Raji (cell line): Measurements from ENCODE around the gene ATP5PB.

ENCODE experiments used
- POLR2A ChIP-seq: IDR thresholded peaks from 2 replicates; pipeline ENCODE4 v1.6.1; 2011; ENCODE audit warnings: low read depth, low read length, control low read depth; ENCODE audit not compliant: insufficient read depth

ATP5PB gene, protein sequence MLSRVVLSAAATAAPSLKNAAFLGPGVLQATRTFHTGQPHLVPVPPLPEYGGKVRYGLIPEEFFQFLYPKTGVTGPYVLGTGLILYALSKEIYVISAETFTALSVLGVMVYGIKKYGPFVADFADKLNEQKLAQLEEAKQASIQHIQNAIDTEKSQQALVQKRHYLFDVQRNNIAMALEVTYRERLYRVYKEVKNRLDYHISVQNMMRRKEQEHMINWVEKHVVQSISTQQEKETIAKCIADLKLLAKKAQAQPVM

DNA sequence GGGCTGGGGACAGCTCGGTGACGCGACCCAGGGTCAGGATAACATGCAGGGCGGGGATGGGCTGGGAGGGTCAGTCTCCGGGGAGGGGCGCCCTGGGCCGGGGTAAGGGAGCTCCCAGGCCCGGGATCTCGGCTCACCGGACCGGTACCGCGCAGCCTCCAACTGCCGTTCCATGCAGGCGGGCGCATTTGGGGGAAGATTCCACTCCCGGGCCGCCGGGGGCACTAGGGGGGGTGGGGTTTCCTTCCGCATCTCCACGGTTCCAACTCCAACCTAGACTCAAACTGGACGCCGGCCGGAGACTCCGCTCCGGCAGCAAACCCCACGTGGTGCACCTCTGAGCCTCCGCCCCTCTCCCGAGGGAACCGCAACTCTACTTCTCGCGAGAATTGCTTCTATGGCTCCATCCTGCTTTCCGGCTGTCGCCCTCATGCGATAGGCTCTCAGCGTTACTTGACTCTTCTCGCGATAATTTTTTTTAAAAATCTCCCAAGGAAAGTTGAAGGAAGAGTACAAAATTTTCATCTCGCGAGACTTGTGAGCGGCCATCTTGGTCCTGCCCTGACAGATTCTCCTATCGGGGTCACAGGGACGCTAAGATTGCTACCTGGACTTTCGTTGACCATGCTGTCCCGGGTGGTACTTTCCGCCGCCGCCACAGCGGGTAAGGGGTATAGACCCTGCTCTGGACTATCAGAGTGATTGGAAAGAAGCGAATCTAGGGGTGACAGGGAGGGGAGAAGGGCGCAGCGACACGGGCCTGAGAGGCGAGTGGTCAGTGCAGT is at the start of gene ATP5PB, which contains the start of gene WDR77:
Gene ATP5PB (plus strand): TSS at position 547 of the 785 bp plus-strand sequence. CDS start 78 bp downstream, at position 625.
Gene WDR77 (minus strand): TSS at position 339 of the 785 bp plus-strand sequence. CDS start 87 bp downstream, at position 252.
- TF ChIP-seq POLR2A: peak; percentile 74

DNA sequence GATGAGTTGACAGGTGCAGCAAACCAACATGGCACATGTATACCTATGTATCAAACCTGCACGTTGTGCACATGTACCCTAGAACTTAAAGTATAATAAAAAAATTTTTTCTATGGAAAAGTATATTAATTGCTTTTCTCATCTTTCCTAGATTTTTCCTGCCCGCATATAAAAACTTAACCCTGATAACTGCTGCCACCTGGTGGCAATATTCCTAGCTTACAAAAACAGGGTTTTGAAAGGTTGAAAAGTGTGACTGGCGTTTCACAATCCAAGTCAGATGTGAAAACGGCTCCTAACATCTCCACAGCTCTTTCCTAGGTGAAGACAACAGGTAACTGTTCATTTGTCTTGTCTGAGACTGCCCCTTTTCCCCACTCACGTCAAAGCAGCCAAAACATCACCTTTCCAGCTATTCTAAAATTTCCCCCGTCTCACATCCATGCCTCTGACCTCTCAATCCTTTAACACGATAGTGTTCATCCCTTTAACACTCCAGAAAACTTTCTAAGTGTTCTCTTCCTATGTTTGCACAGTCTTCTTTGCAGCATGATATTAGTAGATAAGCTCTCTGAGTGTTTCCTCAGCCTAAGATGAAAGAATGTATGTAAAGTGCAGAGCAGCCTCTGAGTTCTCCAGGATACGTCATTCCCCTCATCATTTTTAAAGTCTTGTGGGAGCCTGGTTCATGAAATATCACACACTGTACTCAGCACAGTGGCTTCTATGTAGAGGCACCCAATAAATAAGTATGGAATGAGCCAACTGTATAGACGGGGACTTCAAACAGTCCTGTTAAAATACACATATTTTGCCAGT is 49.3 kb upstream of the ATP5PB start:
- no peak for TF ChIP-seq POLR2A

DNA sequence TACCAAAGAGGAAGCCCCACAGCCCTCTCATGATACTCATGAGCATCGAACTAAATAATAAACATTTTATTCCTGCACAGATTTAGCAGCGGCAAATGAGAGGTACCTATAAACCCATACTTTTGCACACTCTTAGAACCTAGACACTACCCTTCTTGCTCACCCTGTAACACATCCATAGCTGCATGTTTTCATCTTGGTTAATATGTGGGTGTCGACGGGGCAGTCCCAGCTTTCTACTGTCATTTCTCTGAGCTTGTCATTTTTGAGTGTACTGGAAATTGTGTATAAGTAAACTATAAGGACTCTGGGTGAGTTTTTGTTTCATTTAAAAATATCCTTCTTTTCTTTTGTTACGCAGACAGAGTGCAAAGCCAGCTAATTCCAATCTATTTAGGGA is 47.2 kb upstream of the ATP5PB start:
- TF ChIP-seq POLR2A: no peak

DNA sequence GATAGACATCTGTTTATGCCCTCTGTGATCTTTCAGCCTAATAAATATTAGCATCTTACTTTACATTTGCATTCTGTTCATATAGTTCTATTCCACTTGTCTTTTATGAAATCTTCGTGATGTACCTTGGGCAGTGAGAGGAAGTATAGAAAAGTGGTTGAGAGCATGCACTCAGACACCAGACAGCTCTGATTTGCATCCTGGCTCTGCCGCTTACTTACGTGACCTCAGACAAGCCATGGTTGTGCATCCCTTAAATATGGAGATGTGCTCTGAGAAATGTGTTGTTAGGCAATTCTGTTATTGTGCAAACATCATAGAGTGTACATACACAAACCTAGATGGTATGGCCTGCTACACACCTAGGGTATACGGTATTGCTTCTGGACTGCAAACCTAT is 44.7 kb upstream of the ATP5PB start:
- TF ChIP-seq POLR2A: peak; percentile 26; the same call in 1 of the 2 replicates

DNA sequence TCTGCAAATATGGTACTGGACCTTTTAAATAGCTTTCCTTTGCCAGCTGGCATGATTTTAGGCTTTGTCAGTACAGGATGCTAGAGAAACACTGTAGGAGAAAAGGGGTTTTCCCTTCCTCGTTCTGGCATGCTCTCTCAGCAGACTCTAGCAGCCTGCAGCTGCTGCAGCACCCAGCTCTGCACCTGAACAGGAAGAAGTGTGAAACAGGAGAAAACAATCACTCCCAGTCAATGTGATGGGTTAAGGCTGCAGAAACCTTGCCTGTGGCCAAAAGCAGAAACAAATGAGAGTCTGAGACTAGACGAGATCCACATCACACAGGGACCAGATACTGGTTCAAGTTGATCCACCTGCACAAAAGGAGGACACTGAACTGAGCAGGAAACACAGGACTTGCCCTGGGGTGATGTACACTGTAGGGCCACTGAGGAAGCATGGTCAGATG is 42.9 kb upstream of the ATP5PB start:
- peak; percentile 51; the same call in 1 of the 2 replicates for TF ChIP-seq POLR2A

DNA sequence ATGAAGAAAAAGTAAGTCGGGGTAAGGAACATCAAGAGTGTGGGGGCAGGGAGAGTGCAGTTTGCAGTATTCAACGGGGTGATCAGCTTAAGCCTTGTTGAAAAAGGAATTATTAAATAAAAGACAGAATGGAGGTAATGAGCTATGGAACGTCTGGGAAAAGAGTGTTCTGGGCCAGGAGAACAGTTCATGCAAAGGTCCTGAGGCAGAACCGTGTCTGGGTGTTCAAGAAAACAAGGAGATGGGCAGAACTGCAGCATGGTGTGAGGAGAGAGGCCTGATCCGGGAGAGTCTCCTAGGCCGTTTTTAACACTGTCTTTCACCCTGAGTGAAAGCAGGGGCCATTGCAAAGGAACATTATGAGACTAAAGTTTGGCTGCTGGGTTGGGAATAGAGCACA is 42.0 kb upstream of the ATP5PB start:
- TF ChIP-seq POLR2A: no peak

DNA sequence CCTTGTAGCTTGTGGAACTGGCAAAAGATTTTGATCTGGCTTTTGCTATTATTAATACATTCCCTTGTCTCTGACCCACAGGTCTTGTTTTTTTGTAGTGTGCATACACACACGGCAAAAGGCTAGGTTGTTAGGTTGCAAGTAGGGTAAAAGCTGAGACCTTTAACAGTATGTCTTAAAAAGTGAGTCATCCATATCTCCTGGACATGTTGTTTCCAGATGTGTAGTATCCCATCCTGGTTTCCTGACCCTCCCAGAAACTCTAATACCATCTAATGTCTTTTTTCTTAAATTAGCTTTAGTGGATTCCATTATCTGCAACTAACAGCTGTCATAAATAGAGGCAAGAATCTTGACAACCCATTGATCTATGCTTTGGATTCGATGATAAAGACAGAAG is 36.4 kb upstream of the ATP5PB start:
- no peak for TF ChIP-seq POLR2A

DNA sequence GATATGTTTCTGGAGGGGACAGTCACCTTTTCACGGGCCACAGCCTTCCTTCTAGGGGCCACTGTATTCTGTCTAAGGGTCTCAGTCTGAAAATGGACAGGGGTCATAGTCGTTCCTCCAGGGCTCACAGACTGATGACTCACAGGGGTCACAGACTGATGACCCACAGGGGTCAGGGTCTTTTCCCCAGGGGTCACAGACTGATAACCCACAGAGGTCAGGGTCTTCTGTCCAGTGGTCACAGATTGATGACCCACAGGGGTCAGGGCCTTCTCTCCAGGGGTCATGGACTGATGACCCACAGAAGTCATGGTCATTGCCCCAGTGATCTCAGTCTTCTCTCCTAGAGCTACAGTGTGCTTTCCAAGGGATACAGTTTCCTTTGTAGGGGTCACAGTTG is 34.5 kb upstream of the ATP5PB start:
- no peak for TF ChIP-seq POLR2A

DNA sequence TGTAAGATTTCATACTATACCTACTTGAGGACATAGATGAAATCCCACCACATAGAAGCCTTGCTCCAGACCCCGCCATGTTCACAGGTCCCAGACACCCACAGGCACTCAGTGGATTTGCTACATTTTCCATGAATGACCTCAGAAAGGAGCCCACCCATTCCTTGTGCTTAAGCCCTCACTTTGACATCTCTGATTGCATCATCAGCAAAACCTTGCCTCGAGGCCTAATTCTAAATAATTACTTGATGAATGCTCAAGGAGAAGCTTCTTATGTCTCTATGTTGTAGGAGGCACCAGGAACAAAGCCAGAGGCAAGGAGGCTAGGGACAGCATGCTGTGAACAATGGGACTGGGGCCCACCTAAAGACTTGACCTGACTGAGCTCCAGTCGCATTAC is 33.8 kb upstream of the ATP5PB start:
- TF ChIP-seq POLR2A: no peak

DNA sequence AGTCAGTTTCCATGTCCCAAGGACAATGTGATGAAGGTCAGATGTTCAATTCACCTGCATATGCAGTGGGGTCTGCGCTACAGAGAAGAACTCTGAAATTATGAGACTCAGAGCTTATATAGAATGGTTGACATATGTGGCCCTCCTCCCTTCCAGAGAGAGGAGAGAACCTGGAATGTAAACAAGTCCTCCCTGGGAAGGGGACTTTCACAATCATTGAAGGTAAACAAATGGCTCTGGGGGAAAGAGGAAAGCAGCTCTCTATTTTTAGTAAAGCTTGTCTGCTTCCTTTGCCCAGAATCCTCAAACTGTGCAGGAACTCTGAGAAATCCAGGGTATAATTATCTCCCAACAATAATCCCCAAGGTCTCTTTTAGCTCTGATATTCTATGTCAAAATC is 31.5 kb upstream of the ATP5PB start:
- TF ChIP-seq POLR2A: no peak

DNA sequence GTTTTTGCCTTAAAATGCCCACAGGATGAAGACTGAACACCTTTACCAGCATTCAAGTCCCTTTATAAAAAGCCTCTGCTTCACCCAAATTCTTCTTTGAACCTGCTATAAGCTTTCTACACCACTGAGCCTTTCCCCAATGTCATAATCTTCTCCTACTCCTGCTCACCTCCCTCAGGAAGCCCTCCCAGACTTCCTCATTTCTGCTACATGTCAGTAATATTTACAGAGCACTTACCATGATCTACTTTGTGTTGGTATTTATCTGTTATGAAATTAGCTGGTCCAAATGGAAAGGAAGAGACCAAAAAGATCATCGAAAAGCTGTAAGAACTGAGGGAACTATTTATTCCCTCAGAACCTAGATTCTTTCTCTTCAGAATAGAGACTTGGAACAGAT is 30.2 kb upstream of the ATP5PB start:
- TF ChIP-seq POLR2A: no peak

DNA sequence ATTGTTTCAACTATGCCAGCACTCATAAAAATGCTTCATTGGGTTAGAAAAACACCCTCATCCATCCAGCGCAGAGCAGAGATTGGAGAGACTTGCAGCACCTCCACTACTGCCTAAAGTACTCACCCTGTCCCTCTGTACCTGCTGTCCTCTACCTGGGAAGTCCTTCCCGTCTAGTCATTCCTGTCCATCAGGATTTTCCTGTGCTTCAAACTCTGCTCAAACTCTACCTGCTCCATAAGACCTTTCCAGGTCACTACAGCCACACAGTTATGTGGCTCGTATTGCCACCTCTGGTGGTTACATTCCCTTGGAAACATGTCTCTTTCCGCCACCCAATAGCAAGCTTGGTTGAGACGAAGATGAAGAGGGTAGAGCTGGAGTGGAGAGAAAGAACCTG is 28.9 kb upstream of the ATP5PB start:
- no peak for TF ChIP-seq POLR2A

DNA sequence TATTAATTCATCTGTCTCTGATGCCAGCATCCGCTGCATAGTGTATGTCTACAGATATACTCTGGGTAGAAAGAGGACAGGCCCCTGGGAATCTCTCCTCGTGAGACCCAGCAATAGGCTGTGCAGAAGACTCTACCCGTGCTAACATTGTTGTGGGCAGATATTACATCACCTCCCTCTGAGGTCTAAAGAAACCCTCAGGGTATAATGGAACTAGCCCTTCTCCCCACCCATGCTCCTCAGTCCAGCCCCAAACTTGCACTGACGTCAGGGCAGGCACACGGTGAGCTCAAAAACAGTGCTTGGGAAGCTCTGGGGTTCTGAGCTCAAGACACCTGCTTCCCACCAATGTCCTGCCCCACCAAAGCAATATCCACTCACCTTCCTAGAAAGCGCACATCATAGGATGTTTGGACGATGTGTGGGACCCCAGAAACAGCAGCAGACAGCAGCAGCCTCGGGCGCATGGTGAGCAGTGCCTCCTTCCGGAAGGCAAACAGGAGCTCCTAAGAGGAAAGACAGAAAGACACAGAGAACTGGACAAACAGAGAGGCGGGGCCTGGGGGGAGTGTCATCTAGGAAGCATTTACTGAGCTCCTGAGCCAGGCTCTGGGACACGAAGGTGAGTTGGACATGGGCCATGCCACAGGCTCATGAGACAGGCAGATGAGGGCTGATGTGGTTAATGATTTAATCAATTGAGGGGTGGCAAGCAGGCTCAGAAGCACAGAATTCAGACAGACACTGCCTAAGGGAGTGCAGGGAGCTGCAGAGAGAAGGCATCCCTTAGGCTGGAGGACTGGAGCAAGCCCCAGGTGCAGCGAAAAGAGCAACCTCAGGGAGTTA is 26.5 kb upstream of the ATP5PB start:
- no peak for TF ChIP-seq POLR2A

DNA sequence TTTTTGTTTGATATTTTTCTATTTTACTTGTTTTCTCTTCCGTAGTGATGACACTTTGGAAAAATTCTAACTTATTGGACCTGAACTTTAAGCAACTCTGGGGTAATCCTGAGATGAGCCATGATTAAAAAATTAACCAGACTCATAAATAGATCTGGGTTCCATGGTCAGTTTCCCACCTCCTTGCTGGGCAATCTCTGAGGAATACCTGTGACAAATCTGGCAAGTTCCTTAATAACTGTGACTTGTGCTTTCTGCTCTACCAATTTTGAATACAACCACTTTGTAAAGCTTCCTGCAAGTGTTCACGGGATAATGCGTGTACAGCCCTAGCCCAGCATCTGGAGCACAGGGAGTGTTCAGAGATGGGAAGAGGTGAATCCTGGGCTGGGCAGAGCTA is 25.0 kb upstream of the ATP5PB start:
- TF ChIP-seq POLR2A: no peak
